LHCN-M2 (cell line): ENCODE measurements around the gene FER1L5. TPM values are rescaled to one million over a fixed set of nuclear protein-coding genes. Genes with fewer than 3 reads are reported as not detected.
A peak's percentile ranks its signal among the peaks of the same experiment; 100 is the strongest.

Experiments used
- DNase-seq: peaks from one replicate; pipeline ENCODE4 v3.0.0-alpha.2; 2012; ENCODE audit warnings: low read depth
- total RNA-seq: library from RNA; depleted of rRNA; stranded (reverse); fragments of >200 nt; gene quantifications from 2 replicates; pipeline ENCODE4 v1.2.3, GENCODE V29; 2014; rRNA removed

The FER1L5 gene
- total RNA-seq, 1 experiment from 2014 or later: not detected

DNA sequence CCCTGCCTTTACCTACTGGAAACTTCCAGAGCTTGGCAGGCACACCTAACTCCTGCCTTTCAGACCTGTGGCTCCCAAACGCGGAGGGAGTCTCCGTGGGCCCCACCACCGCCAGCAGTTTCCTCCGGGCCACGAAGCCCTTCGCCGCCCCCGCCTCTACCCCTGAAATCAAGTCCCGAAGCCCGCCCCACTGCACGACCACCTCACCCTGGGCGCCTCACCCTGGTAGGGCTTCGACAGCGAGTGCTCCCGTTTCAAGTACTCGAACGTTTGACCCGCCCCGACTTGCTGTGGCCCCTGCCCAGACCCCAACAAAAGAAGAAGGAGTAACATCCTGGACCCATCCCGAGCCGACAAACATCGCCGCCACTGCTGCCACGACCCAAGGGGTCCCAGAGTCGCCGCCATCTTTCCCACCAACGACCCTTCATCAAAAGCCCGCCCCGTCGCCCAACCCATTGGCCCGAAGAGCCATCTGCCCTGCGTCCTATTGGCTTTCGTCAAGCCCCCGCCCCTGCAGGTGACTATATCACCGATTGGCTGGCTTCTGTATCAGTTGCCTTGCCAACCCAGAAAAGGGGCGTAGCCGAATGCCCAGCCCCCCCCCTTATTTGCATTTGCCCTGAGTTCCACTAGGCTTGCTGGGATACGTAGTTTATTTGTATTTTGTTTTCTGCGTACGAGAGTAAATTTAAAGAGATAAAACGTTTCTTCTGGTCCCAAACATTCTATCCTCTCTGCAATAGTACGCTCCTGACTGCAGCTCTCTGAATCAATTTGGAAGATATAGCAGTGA lies 97.3 kb downstream of the FER1L5 start, which contains the start of gene LMAN2L:
Gene LMAN2L, minus strand, starts transcription at position 432 of the 796 bp plus-strand sequence. Its CDS starts 24 bp downstream, at position 408.
- peak; percentile 97 for DNase-seq

DNA sequence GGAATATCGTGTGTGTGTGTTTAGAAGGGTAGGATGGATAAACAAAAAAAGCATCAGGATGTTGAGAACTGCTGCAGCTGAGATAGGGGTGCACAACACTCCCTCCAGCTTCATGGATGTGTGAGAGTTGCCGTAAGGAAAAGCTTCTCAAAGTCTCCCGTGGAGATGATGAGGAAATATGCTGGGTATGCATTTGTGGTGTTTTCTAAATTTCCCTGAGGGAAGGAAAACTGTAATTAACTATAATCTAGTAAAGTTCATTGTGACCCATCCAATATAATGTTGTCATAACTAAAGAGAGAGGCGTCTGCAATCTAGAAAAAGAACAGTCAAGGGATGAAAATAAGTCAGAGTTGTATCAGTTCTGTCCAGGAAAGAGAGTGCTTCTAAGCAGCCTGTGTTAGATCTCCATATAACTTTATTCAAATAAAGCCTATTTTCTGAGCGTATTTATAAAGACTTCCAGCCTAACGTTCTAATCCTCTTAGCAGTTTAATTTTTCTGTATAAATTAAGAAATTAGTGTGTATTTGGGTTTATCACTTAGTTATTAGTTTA lies 104.6 kb downstream of the FER1L5 start:
- no peak for DNase-seq

DNA sequence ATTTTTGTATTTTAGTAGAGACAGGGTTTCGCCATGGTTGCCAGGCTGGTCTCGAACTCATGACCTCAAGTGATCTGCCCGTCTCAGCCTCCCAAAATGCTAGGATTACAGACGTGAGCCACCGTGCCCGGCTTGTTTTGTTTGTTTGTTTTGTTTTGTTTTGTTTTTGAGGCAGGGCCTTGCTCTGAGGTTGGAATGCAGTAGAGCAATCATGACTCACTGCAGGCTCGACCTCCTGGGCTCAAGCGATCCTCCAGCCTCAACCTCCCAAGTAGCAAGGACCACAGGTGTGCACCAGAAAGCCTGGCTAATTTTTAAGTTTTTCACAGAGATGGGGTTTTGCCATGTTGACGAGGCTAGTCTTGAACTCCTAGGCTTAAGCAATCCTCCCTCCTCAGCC lies 109.2 kb downstream of the FER1L5 start:
- no peak for DNase-seq

DNA sequence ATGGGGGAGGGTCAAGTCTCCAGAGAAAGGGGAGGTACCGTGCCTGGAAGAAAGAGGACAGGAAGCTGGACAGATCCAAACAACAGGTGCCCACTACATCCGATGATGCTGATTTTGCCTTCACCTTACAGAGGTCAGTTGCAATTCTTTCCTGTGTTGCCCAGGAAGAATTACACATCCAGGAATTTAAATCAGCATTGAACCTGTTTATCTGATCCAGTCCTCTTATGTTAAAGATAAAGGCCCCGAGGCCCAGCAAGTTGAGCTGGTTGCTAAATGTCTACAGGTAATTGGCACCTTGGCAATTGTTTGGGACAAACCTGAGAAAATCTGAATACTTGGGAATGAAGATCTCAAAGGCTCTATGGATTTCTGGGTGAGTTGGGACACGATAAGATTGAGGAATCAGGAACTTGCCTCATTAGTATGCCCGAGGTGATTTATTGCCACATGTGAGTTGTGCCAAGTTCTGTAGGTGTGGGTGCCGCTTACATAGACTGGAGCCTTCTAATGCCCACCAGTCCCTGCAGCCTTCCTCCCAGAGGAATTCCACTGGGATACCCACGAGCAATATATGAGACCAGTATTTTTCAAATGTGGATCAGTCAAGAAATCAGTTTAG lies 111.2 kb downstream of the FER1L5 start:
- no peak for DNase-seq

DNA sequence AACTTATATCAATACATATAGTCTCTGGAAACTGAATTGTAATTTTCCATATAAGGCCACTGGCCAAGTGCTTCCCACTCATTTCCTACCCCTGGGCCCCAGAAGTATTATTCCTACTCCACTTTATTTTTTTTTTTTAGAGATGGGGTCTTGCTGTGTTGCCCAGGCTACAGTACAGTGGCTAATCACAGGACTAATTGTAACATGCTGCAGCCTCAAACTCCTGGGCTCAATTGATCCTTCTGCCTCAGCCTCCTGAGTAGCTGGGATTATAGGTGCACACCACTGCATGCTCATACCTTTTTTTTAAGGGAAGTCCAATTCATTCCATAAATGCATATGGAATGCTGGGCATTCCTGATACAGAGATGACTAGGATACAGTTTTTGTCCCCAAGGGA lies 111.8 kb downstream of the FER1L5 start:
- DNase-seq: no peak

Other genes with a start within 250 kb of the FER1L5 start
- gene NEURL3, start 137.4 kb upstream of the FER1L5 start, total RNA-seq: not detected in 2 replicates
- gene ARID5A, start 106.0 kb upstream of the FER1L5 start, total RNA-seq: 11.7 and 11.9 TPM in 2 replicates
- gene KANSL3, start 4.5 kb upstream of the FER1L5 start, total RNA-seq: 23.8 and 27.8 TPM in 2 replicates
- gene LMAN2L, start 97.3 kb downstream of the FER1L5 start, total RNA-seq: 20.8 and 21.5 TPM in 2 replicates
- 2.8 and 2.9 TPM in 2 replicates for gene CNNM4, start 118.1 kb downstream of the FER1L5 start, total RNA-seq
- gene CNNM3, start 173.5 kb downstream of the FER1L5 start, total RNA-seq: 3.2 and 3.4 TPM in 2 replicates
- 1.0 and 2.6 TPM in 2 replicates for gene ANKRD23, start 201.3 kb downstream of the FER1L5 start, total RNA-seq
- gene ANKRD39, start 215.3 kb downstream of the FER1L5 start, total RNA-seq: 13.2 and 18.4 TPM in 2 replicates
- gene SEMA4C, start 227.3 kb downstream of the FER1L5 start, total RNA-seq: 91.4 and 118 TPM in 2 replicates